ENCODE results near the gene MOB3B. TPM values are rescaled to one million over a fixed set of nuclear protein-coding genes. Genes with fewer than 3 reads are reported as not detected.

The MOB3B gene
- total RNA-seq, 2 experiments from 2014 or later = 0.25 to 0.30 TPM

GRCh38 chr9:27541740-27542139 lies 12.1 kb upstream of the MOB3B start:
- Mint-ChIP-seq H3K27me3 (no peaks in the 10 kb centered on the region), H3K27ac (no peak overlapping the region), H3K4me1 (ENCODE audit: low read depth) (no peaks in the 10 kb centered on the region), H3K9me3 (no peaks in the 10 kb centered on the region), H3K4me3 (no peak overlapping the region), H3K36me3 (ENCODE audit: low read depth) (peaks cover 51% of the 10 kb centered on the region)
- no peak for DNase-seq
- CTCF ChIA-PET = no interaction called here
- H3K27ac ChIP-seq (ENCODE audit: low read depth in 1 of 2, low read length in 2 of 2) = no peak overlapping the region
- POLR2A ChIA-PET = no interaction called here
- H3K27me3 ChIP-seq (ENCODE audit: control insufficient read depth in 1 of 2, insufficient read depth in 2 of 2, low read length in 2 of 2) = no peaks in the 10 kb centered on the region
- intact Hi-C loops (cut with DNase I, micrococcal nuclease) = no loop called here
- no peak for TF ChIP-seq CTCF (IDR thresholded peaks at IDR 0.05)
- H3K4me1 ChIP-seq (ENCODE audit: insufficient read depth, low read length) = no peaks in the 10 kb centered on the region
- no peak for ATAC-seq (ENCODE audit: poor library complexity)
- H3K9me3 ChIP-seq (ENCODE audit: control insufficient read depth in 1 of 2, insufficient read depth in 1 of 2, low read length in 2 of 2) = no peaks in the 10 kb centered on the region
- H3K4me3 ChIP-seq (ENCODE audit: low read length) = no peak overlapping the region
- peaks cover 1% of the 10 kb centered on the region for H3K36me3 ChIP-seq (ENCODE audit: insufficient read depth, low read length)

- DNase-seq = no peak
- ATAC-seq (ENCODE audit: poor library complexity) = no peak
- Histone ChIP-seq H3K27ac (ENCODE audit: low read depth in 1 of 2, low read length in 2 of 2) (no peak overlapping the region), H3K27me3 (ENCODE audit: control insufficient read depth in 1 of 2, insufficient read depth in 2 of 2, low read length in 2 of 2) (no peaks in the 10 kb centered on the region), H3K4me3 (ENCODE audit: low read length) (no peak overlapping the region), H3K4me1 (ENCODE audit: insufficient read depth, low read length) (no peaks in the 10 kb centered on the region), H3K36me3 (ENCODE audit: insufficient read depth, low read length) (peaks cover 2% of the 10 kb centered on the region), H3K9me3 (ENCODE audit: control insufficient read depth in 1 of 2, insufficient read depth in 1 of 2, low read length in 2 of 2) (no peaks in the 10 kb centered on the region)
- Mint-ChIP-seq H3K27me3 (no peaks in the 10 kb centered on the region), H3K27ac (no peak overlapping the region), H3K36me3 (ENCODE audit: low read depth) (peaks cover 56% of the 10 kb centered on the region), H3K9me3 (no peaks in the 10 kb centered on the region), H3K4me1 (ENCODE audit: low read depth) (no peaks in the 10 kb centered on the region), H3K4me3 (no peak overlapping the region)
- ChIA-PET POLR2A (no interaction called here), CTCF (no interaction called here)
- TF ChIP-seq CTCF (IDR thresholded peaks at IDR 0.05) = no peak
- intact Hi-C loops (cut with DNase I, micrococcal nuclease) = no loop called here
These were observed 10.9 kb upstream of the MOB3B start for GRCh38 chr9:27540502-27540901.

GRCh38 chr9:27539479-27540441 lies 10.1 kb upstream of the MOB3B start:
- no peak for ATAC-seq (ENCODE audit: poor library complexity)
- Mint-ChIP-seq H3K9me3 (no peaks in the 10 kb centered on the region), H3K36me3 (ENCODE audit: low read depth) (peaks cover 53% of the 10 kb centered on the region), H3K4me3 (no peak overlapping the region), H3K27ac (no peak overlapping the region), H3K4me1 (ENCODE audit: low read depth) (no peaks in the 10 kb centered on the region), H3K27me3 (no peaks in the 10 kb centered on the region)
- no peak for DNase-seq
- no peak for TF ChIP-seq CTCF (IDR thresholded peaks at IDR 0.05)
- H3K36me3 ChIP-seq (ENCODE audit: insufficient read depth, low read length) = peaks cover 2% of the 10 kb centered on the region
- no peaks in the 10 kb centered on the region for H3K27me3 ChIP-seq (ENCODE audit: control insufficient read depth in 1 of 2, insufficient read depth in 2 of 2, low read length in 2 of 2)
- ChIA-PET POLR2A (no interaction called here), CTCF (no interaction called here)
- no peaks in the 10 kb centered on the region for H3K4me1 ChIP-seq (ENCODE audit: insufficient read depth, low read length)
- no peaks in the 10 kb centered on the region for H3K9me3 ChIP-seq (ENCODE audit: control insufficient read depth in 1 of 2, insufficient read depth in 1 of 2, low read length in 2 of 2)
- intact Hi-C loops (cut with DNase I, micrococcal nuclease) = loop anchor here in 1 of 2 experiments (5.0 kb wide), 1 partner anchor 43 kb away; no protein-coding TSS in a partner anchor
- no peak overlapping the region for H3K27ac ChIP-seq (ENCODE audit: low read depth in 1 of 2, low read length in 2 of 2)
- no peak overlapping the region for H3K4me3 ChIP-seq (ENCODE audit: low read length)
